ENCODE results near the gene RSPH10B.
A peak's percentile ranks its signal among the peaks of the same experiment; 100 is the strongest.
"Not testable (repeated sequence)": the region's sequence is repeated elsewhere in the genome, so short reads cannot be mapped to it uniquely, and the experiment has no call there.

Gene RSPH10B

GRCh38 chr7:5926263-5926870, 44.1 kb downstream of the RSPH10B start:
- DNase-seq (ENCODE audit: low spot score): not testable (repeated sequence)

GRCh38 chr7:5924630-5925029, 45.9 kb downstream of the RSPH10B start:
- not testable (repeated sequence) for DNase-seq (ENCODE audit: low spot score)

GRCh38 chr7:5924180-5924579, 46.3 kb downstream of the RSPH10B start:
- DNase-seq (ENCODE audit: low spot score): not testable (repeated sequence)

GRCh38 chr7:5916529-5916928, 54.0 kb downstream of the RSPH10B start:
- DNase-seq (ENCODE audit: low spot score): not testable (repeated sequence)

GRCh38 chr7:5908835-5909234, 61.7 kb downstream of the RSPH10B start:
- not testable (repeated sequence) for DNase-seq (ENCODE audit: low spot score)

GRCh38 chr7:5904726-5905125, 65.8 kb downstream of the RSPH10B start:
- DNase-seq (ENCODE audit: low spot score): not testable (repeated sequence)

- DNase-seq (ENCODE audit: low spot score): not testable (repeated sequence)
Observed at GRCh38 chr7:5903002-5903401, 67.5 kb downstream of the RSPH10B start.

GRCh38 chr7:5898480-5899224, 71.8 kb downstream of the RSPH10B start, which contains the start of gene CCZ1:
Gene CCZ1 (plus strand): TSS chr7:5898733. CDS start chr7:5898800, 67 bp downstream.
- peak; percentile 69 for DNase-seq (ENCODE audit: low spot score)

GRCh38 chr7:5897369-5897919, 73.0 kb downstream of the RSPH10B start:
- not testable (repeated sequence) for DNase-seq (ENCODE audit: low spot score)

- DNase-seq (ENCODE audit: low spot score): no peak
Observed at GRCh38 chr7:5892498-5892897, 78.0 kb downstream of the RSPH10B start.

- DNase-seq (ENCODE audit: low spot score): not testable (repeated sequence)
Observed at GRCh38 chr7:5890244-5890643, 80.2 kb downstream of the RSPH10B start.

GRCh38 chr7:5888021-5888420, 82.5 kb downstream of the RSPH10B start:
- DNase-seq (ENCODE audit: low spot score): not testable (repeated sequence)

GRCh38 chr7:5884431-5884830, 86.1 kb downstream of the RSPH10B start:
- DNase-seq (ENCODE audit: low spot score): not testable (repeated sequence)

- DNase-seq (ENCODE audit: low spot score): not testable (repeated sequence)
Observed at GRCh38 chr7:5880106-5880505, 90.4 kb downstream of the RSPH10B start.

GRCh38 chr7:5879591-5879990, 90.9 kb downstream of the RSPH10B start:
- not testable (repeated sequence) for DNase-seq (ENCODE audit: low spot score)

Data from kidney tubule cell (primary cell).